ENCODE data around the gene IL22RA1.

The IL22RA1 gene

DNA sequence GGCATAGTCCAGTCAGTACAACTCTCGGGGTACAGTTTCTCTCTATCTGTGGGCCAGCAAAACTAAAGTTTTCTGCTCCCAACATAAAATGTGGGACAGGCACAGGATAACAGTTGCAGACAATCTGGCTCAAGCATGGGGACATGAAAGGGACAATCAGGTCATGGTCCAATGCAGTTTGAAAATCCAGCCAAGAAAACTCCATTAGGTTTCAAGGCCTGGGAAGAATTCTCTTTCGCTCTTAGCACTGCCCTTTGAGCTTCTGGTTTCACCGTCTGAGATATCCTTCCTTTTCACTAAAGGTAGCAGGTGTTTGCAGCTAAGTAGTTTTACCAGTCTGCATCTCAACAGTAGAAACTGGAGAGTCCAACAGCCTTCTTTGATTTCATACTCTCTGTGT, 21.1 kb upstream of the IL22RA1 start:
- no peak for DNase-seq

GRCh38 chr1:24162201-24162600, 19.3 kb upstream of the IL22RA1 start:
- DNase-seq: no peak

DNA sequence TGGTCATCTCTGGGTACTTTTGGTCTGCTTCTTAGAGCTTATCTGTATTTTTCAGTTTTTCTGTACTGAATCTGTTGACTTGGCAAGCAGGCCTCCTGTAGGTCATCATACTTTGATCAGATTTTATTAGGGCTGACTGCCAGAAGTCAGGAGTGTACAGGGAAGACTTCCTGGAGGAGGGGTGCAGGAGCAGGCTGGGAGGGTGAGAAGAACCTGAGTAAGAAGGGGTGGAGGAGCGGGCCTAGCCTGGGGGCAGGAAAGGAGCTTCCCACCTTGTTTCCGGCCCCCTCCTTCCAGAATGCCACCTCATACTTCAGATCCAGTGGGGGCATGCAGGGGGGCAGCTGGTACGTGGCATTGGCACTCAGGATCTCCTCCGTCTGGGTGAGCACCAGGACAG, 18.3 kb upstream of the IL22RA1 start:
- no peak for DNase-seq

- no peak for DNase-seq
Observed at GRCh38 chr1:24159366-24159765, 16.4 kb upstream of the IL22RA1 start.

DNA sequence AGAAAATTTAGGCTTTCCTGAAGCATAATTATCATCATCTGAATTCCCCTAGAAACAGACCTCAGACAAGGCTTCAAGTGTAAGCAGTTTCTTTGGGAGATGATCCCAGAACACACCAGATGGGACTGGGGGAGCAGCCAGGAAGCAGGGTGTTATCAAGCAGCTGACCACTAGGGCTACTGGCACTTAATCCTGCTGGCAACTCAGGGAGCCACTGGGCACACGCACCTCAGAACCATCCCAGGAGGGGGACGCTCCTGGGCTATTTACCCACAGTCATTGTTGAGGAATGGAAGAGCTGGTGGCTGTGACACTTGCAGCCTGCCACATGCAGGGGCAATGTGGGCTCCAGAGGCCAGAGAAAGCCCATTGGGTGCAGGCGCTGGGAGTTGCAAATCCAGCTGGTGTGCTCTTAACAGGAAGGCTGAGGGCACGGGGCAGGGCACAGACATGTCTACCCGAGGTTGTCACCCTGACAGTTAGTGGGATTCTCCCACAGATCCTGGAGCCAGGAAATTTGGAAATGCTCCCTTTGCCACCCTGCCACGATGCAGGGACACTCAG, 15.1 kb upstream of the IL22RA1 start:
- no peak for DNase-seq

DNA sequence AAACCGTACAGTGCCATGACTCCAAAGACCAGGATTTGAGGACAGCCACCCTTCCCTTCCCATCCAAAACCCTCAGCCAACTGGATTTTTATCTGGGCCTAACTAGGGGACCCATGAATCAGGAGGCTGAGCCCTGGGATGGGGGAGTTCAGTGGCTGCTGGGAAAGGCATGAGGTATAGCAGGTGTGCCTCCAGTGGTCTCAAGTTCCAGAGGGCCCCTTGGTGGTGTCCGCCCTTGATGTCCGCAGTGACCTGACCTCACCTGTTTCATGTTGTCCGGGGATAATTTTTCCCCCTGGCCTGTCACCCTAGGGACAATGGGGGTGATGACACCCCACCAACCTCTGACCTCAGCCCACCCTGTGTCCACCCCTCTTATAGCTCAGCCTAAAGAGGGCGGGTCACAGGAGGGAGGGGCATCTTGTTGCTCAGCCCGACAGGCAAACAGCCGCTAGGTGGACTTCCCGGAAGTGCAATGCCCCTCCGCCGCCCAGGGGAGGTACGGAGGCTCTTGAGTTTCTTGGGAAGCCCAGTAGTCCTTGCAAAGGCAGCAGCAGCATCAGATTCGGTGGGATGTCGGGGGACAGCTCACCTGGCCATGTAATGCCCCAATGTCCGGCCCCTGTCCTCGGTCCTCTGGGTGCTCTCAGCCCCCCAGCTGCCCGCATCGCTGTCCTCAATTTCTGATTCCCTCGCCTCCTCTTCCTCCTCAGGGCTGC, 13.8 kb upstream of the IL22RA1 start:
- DNase-seq: no peak

GRCh38 chr1:24155011-24155782, 12.3 kb upstream of the IL22RA1 start:
- DNase-seq: no peak

DNA sequence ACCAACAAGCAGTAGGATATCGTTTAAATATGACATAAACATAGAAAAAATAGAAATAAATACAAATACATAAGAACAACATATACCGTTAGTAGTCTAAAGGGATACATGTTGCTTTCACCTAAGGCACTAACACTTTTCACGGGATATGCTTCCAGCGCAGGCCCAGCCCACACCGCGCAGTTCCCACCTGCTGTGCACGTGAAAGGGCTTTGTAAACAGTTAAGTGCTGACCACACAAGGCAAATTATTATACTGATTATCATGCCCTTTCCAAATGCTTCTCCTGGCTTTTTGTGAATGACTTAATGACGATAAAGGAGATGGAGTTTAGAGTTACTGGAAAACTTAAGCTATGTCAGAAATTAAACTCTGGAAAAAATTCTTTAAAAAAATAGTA, 11.3 kb upstream of the IL22RA1 start:
- DNase-seq: no peak

DNA sequence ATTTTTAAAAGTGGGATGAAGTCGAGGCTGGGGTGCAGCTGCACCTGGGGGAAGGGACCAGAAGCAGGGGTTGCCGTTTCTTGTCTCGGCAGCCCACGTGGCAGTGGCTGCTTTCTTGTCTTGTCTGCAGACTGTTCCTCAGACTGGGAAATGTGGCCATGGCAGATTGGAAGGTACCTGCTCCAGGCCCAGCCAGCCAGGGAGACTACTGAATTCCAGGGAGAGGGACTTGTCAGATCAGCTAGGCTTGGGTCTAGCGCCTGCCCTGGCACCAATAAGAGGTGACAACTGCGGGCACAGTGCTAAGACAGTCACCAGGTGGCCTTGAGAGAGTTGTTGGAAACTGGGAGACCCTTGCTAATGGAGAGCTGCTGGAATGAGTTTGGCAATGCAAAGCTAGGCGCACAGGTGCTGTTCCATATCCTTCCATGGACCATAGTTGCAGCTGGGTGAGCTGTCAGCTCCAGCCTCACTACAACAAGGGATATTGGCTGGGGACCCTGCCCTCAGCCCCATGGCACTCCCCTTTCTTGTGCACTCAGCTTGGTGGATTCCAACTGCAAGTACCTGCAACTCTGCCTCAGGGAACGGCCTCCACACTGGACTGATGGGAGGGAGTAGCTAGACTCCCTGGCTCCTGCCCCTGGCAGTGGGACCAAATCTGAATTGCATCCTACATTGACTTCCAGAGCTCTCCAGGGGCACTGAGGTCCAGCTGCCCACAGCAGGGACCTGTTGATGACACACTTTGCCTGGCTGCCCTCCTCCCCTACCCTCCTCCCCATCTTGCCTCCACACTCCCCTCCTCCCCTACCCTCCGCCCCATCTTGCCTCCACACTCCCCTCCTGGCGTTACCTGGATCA, 9.9 kb upstream of the IL22RA1 start:
- DNase-seq: no peak

DNA sequence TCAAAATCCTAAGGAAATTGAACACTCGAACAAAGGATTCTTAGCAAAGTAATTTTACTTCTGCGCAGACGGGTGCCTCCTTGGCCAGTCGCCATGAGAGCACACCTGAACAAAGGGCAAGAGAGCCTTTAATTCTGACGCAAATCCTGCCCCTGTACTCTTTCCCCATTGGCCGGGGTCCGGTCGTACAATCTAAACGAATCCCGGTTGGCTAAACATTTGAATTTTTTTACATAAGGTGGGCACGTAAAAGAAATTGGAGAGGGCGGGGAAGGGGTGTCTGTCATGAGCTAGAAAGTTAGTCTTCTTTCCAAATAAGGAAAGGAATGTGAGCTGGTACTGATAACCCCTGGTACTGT, 8.2 kb upstream of the IL22RA1 start:
- DNase-seq: no peak

GRCh38 chr1:24150234-24151174, 7.6 kb upstream of the IL22RA1 start:
- DNase-seq: peak; percentile 72

- peak; percentile 59 for DNase-seq
Observed at GRCh38 chr1:24149866-24150233, 6.9 kb upstream of the IL22RA1 start.

GRCh38 chr1:24147816-24148215, 4.9 kb upstream of the IL22RA1 start:
- no peak for DNase-seq

GRCh38 chr1:24147194-24147593, 4.3 kb upstream of the IL22RA1 start:
- no peak for DNase-seq

- DNase-seq: no peak
Observed at GRCh38 chr1:24141311-24141997, 1.5 kb downstream of the IL22RA1 start.

DNA sequence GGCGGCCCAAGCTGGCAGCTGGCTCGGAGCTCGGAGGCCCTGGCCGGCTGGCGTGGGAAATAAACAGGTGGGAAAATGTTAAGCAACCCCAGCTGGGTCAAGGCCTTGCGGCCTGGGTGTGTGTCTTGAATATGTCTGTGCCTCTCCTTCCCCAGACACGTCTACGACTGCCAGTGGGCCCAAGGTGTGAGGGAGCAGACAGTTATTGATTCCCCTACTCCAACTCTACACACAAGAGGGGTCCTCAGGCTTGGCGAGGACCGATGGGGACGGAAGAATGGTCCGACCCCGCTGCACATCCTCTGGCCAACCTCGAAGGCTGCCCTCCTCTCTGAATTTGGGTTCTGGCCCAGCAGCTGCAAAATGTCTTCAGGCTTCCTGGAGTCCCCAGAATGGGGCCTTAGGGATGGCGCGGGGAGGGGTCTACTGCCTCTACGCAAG, 2.2 kb downstream of the IL22RA1 start:
- DNase-seq: no peak

- DNase-seq: no peak
Observed at GRCh38 chr1:24139841-24140425, 3.0 kb downstream of the IL22RA1 start.

DNA sequence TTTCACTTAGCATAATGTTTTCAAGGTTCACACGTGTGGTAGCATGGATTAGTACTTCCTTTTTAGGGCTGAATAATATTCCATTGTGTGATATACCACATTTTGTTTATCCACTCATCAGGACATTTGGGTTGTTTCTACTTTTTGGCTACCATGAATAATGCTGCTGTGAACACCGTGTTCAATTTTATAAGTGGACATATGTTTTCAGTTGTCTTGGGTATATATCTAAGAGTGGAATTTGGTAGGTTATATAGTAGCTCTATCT, 3.8 kb downstream of the IL22RA1 start:
- DNase-seq: no peak

- no peak for DNase-seq
Observed at GRCh38 chr1:24138476-24139221, 4.3 kb downstream of the IL22RA1 start.

DNA sequence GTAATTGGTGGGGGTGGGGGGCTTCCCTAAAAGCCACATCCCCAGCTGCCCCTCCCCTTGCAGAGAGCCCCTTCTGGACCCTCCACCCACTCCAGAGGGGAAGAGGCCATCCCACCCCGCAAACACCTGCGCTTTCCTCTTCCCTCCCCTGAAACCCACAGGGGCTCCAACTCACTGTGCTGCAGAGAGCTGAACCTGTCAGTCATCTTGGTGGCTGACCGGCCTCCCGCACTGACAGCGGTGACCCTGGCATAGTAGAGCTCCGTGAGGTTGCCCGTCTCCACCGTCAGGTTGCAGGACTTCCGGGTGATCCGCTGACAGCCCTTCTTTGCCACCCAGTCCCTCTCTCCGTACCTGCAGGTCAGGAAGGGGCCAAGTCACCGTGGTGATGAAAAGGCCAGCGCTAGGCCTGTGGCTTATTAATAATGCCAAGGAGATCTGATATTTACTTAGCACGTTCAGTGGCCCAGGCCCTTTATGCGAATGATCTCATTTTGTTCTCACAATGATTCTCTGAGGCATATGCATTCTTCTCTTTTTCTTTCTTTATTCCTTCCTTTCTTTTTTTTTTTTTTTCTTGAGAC, 5.9 kb downstream of the IL22RA1 start:
- no peak for DNase-seq

Measured in CD4-positive, alpha-beta T cell treated with Interleukin-4 for 4 hours (primary cell).